ENCODE data around the gene STIL.

The STIL gene

GRCh38 chr1:47201179-47201578, 112.8 kb downstream of the STIL start:
- Histone ChIP-seq H3F3A (ENCODE audit: insufficient read depth, low read length) (no peaks in the 10 kb centered on the region), H2AFZ (ENCODE audit: low read length) (no peak overlapping the region), H3K9me3 (ENCODE audit: low read length) (0 out of 2 replicates have a peak, but pooled peaks cover 5% of the 10 kb centered on the region), H3K4me1 (ENCODE audit: insufficient read depth, low read length, severe bottlenecking) (no peaks in the 10 kb centered on the region), H3K27ac (ENCODE audit: low read depth, low read length, poor library complexity, severe bottlenecking) (no peak overlapping the region), H3K27me3 (ENCODE audit: insufficient read depth, low read length) (no peaks in the 10 kb centered on the region; the same call in 1 of the 2 replicates), H3K4me2 (ENCODE audit: low read length) (no peak overlapping the region), H3K36me3 (ENCODE audit: insufficient read depth, low read length) (no peaks in the 10 kb centered on the region), H3K4me3 (ENCODE audit: low read depth, low read length, poor library complexity, severe bottlenecking) (no peak overlapping the region), H3K9ac (ENCODE audit: low read length) (no peak overlapping the region), H3K79me2 (ENCODE audit: insufficient read depth, low read length) (no peaks in the 10 kb centered on the region), H4K20me1 (ENCODE audit: insufficient read depth, low read length) (no peaks in the 10 kb centered on the region), H3K9me2 (ENCODE audit: low read depth, low read length) (no peaks in the 10 kb centered on the region)
- no peak for TF ChIP-seq EZH2 (IDR thresholded peaks at IDR 0.05; ENCODE audit: borderline replicate concordance, low read length)
- no peak for TF ChIP-seq CTCF (IDR thresholded peaks at IDR 0.05; ENCODE audit: low read length)

All from OCI-LY1 (cell line).